ENCODE measurements around the gene LIF.
"Not testable (repeated sequence)": the region's sequence is repeated elsewhere in the genome, so short reads cannot be mapped to it uniquely, and the experiment has no call there.

The LIF gene

GRCh38 chr22:30224161-30224857 is 22.2 kb downstream of the LIF start:
- peak; percentile 42 for DNase-seq

- DNase-seq, result peak; percentile 37
These were observed 23.3 kb downstream of the LIF start for GRCh38 chr22:30223303-30223702.

- DNase-seq, result no peak
These were observed 24.2 kb downstream of the LIF start for GRCh38 chr22:30222321-30222720.

GRCh38 chr22:30221121-30221992 is 25.2 kb downstream of the LIF start:
- DNase-seq, result peak; percentile 64

- DNase-seq, result no peak
These were observed 26.1 kb downstream of the LIF start for GRCh38 chr22:30220338-30221012.

GRCh38 chr22:30219668-30220278 is 26.8 kb downstream of the LIF start:
- no peak for DNase-seq

- DNase-seq, result no peak
These were observed 27.4 kb downstream of the LIF start for GRCh38 chr22:30219049-30219654.

- no peak for DNase-seq
These were observed 28.6 kb downstream of the LIF start for GRCh38 chr22:30217698-30218560.

- peak; percentile 94 for DNase-seq
These were observed 29.8 kb downstream of the LIF start for GRCh38 chr22:30216710-30217109.

GRCh38 chr22:30216272-30216671 is 30.3 kb downstream of the LIF start:
- DNase-seq, result not testable (repeated sequence)

GRCh38 chr22:30214703-30215407 is 31.7 kb downstream of the LIF start:
- no peak for DNase-seq

- peak; percentile 67 for DNase-seq
These were observed 33.5 kb downstream of the LIF start for GRCh38 chr22:30212996-30213441.

- DNase-seq, result peak; percentile 80
These were observed 34.1 kb downstream of the LIF start for GRCh38 chr22:30212363-30212995.

- DNase-seq, result no peak
These were observed 35.3 kb downstream of the LIF start for GRCh38 chr22:30211124-30211820.

GRCh38 chr22:30210235-30210909 is 36.2 kb downstream of the LIF start:
- no peak for DNase-seq

GRCh38 chr22:30209642-30210041 is 36.9 kb downstream of the LIF start:
- no peak for DNase-seq

GRCh38 chr22:30208631-30209603 is 37.6 kb downstream of the LIF start:
- peak; percentile 91 for DNase-seq

GRCh38 chr22:30206944-30207343 is 39.6 kb downstream of the LIF start:
- no peak for DNase-seq

Measured in hematopoietic multipotent progenitor cell treated with erythropoietin and hydrocortisone succinate and interleukin-3 and kit ligand, for 4 days (in vitro differentiated cells).